A549 (cell line): ENCODE measurements around the gene KCTD5. TPM values are rescaled to one million over a fixed set of nuclear protein-coding genes. Genes with fewer than 3 reads are reported as not detected.
A peak's percentile ranks its signal among the peaks of the same experiment; 100 is the strongest.

Experiments
- ATAC-seq, 2 experiments: fragments of 200-7000 bp in 1 of 2; fragments of >200 bp in 1 of 2; cut with Nextera tagmentation in 1 of 2; cut with Tn5 transposase in 1 of 2; 3 replicates each; pipeline versions ENCODE4 v1.8.0 to v1.9.1; 2018 to 2020; ENCODE audit warnings: mild to moderate bottlenecking in 1 of 2, moderate library complexity in 1 of 2
- CTCF ChIA-PET: fragments of 300-600 bp; sonication (Branson Sonifier 250); formaldehyde crosslinking; extraction: SDS; loops from one replicate; lab custom pipeline; 2021; ENCODE audit warnings: antibody characterized with exemption, inconsistent platforms; lab: Yijun Ruan, JAX
- POLR2A ChIA-PET: fragments of 350-600 bp; formaldehyde crosslinking; extraction: SDS; loops from one replicate; lab custom pipeline; 2021; ENCODE audit warnings: antibody characterized with exemption, inconsistent platforms; lab: Yijun Ruan, JAX
- DNase-seq, 2 experiments: peaks; one replicate each; pipeline versions ENCODE4 v3.0.0 to v3.0.0-alpha.2; 2011 to 2016; ENCODE audit warnings: low read depth in 1 of 2, low spot score in 1 of 2
- FAIRE-seq: peaks from 2 replicates; lab custom pipeline; 2011; peaks lifted over from hg19 to GRCh38; lab: Jason Lieb, UNC
- H3K27ac ChIP-seq, 2 experiments: fragments of >200 bp; sonication (Bioruptor Twin); formaldehyde crosslinking; 3 replicates each; pipeline ENCODE4 v1.5.1; 2016 to 2017
- H3K4me1 ChIP-seq: fragments of >200 bp; sonication (Bioruptor Twin); formaldehyde crosslinking; 3 replicates; pipeline ENCODE4 v1.6.1; 2016
- H3K4me2 ChIP-seq: fragments of >200 bp; sonication (Bioruptor Twin); formaldehyde crosslinking; 3 replicates; pipeline ENCODE4 v1.6.1; 2016
- H3K4me3 ChIP-seq: fragments of >200 bp; sonication (Bioruptor Twin); formaldehyde crosslinking; 3 replicates; pipeline ENCODE4 v1.5.1; 2016
- H3K9me3 ChIP-seq: fragments of >200 bp; sonication (Bioruptor Twin); formaldehyde crosslinking; 3 replicates; pipeline ENCODE4 v1.6.1; 2016
- ATOH8 ChIP-seq: fragments of 250-450 bp; sonication (Bioruptor Pico); IDR thresholded peaks from 2 replicates; pipeline ENCODE4 v1.5.0; 2020; ENCODE audit warnings: low read depth, mild to moderate bottlenecking, moderate library complexity
- CBX2 ChIP-seq: fragments of 200-600 bp; sonication (generic); IDR thresholded peaks from 2 replicates; pipeline ENCODE4 v1.6.1; 2016; ENCODE audit warnings: low read depth, mild to moderate bottlenecking, borderline replicate concordance
- E2F6 ChIP-seq: IDR thresholded peaks from 2 replicates; pipeline ENCODE4 v1.6.1; 2012; ENCODE audit warnings: low read depth, borderline replicate concordance
- EHMT2 ChIP-seq: fragments of 200-600 bp; sonication (generic); IDR thresholded peaks from 2 replicates; pipeline ENCODE4 v1.6.1; 2016; ENCODE audit warnings: antibody characterized with exemption, low read depth, mild to moderate bottlenecking, moderate library complexity
- EP300 ChIP-seq, 2 experiments: fragments of >200 bp; sonication (Bioruptor Twin); formaldehyde crosslinking; IDR thresholded peaks; 2 replicates in 1 of 2; 3 replicates in 1 of 2; pipeline ENCODE4 v1.6.1; 2016 to 2017
- ESRRA ChIP-seq: fragments of 150-350 bp; IDR thresholded peaks from 2 replicates; pipeline ENCODE4 v1.6.1; 2014; ENCODE audit warnings: mild to moderate bottlenecking, low read length, borderline replicate concordance
- FOSB ChIP-seq: fragments of 250-450 bp; sonication (Bioruptor Pico); IDR thresholded peaks from 2 replicates; pipeline ENCODE4 v1.5.0; 2020; ENCODE audit warnings: mild to moderate bottlenecking, moderate library complexity
- FOSL2 ChIP-seq, 2 experiments: fragments of 450-650 bp in 1 of 2; fragments of >200 bp in 1 of 2; sonication (Bioruptor Twin) in 1 of 2; formaldehyde crosslinking; IDR thresholded peaks; 2 replicates each; pipeline versions ENCODE4 v1.5.0 to v1.6.1; 2016 to 2020; ENCODE audit warnings: mild to moderate bottlenecking in 1 of 2, moderate library complexity in 1 of 2
- GATA3 ChIP-seq: IDR thresholded peaks from 2 replicates; pipeline ENCODE4 v1.6.1; 2012; ENCODE audit warnings: borderline replicate concordance
- HDAC2 ChIP-seq: fragments of 200-600 bp; sonication (generic); IDR thresholded peaks from 2 replicates; pipeline ENCODE4 v1.6.1; 2016
- HES2 ChIP-seq: fragments of >200 bp; sonication (Bioruptor Twin); formaldehyde crosslinking; IDR thresholded peaks from 2 replicates; pipeline ENCODE4 v1.6.1; 2016
- HOXB5 ChIP-seq: fragments of 250-450 bp; sonication (Bioruptor Pico); IDR thresholded peaks from 2 replicates; pipeline ENCODE4 v1.5.0; 2020; ENCODE audit warnings: mild to moderate bottlenecking, moderate library complexity
- JUN ChIP-seq, 2 experiments: fragments of >200 bp; sonication (Bioruptor Twin); formaldehyde crosslinking; IDR thresholded peaks; 2 replicates in 1 of 2; 3 replicates in 1 of 2; pipeline ENCODE4 v1.6.1; 2016 to 2017
- KDM5A ChIP-seq: fragments of 200-600 bp; sonication (generic); IDR thresholded peaks from 2 replicates; pipeline ENCODE4 v1.6.1; 2016; ENCODE audit warnings: antibody characterized with exemption, mild to moderate bottlenecking
- MAFK ChIP-seq: fragments of 450-650 bp; IDR thresholded peaks from 2 replicates; pipeline ENCODE4 v1.6.1; 2014; ENCODE audit not compliant: partially characterized antibody
- MAX ChIP-seq: IDR thresholded peaks from 2 replicates; pipeline ENCODE4 v1.6.1; 2012
- MYC ChIP-seq: IDR thresholded peaks from 2 replicates; pipeline ENCODE4 v1.6.1; 2012; ENCODE audit warnings: mild to moderate bottlenecking, inconsistent platforms, low read length, improper control_type of control experiment, borderline replicate concordance
- NPAS2 ChIP-seq: fragments of 250-450 bp; sonication (Bioruptor Pico); IDR thresholded peaks from 2 replicates; pipeline ENCODE4 v1.8.0; 2022; ENCODE audit warnings: mild to moderate bottlenecking, moderate library complexity, borderline replicate concordance
- NR3C1 ChIP-seq: fragments of >200 bp; sonication (Bioruptor Twin); formaldehyde crosslinking; IDR thresholded peaks from 3 replicates; pipeline ENCODE4 v1.6.1; 2017
- RAD21 ChIP-seq, 2 experiments: fragments of >200 bp in 1 of 2; sonication (Bioruptor Twin) in 1 of 2; formaldehyde crosslinking in 1 of 2; IDR thresholded peaks in 1 of 2; conservative IDR thresholded peaks in 1 of 2; 2 replicates in 1 of 2; 3 replicates in 1 of 2; pipeline ENCODE4 v1.6.1; 2012 to 2018; ENCODE audit warnings: inconsistent platforms in 1 of 2
- SMC3 ChIP-seq: fragments of >200 bp; sonication (Bioruptor Twin); formaldehyde crosslinking; IDR thresholded peaks from 3 replicates; pipeline ENCODE4 v1.6.1; 2018; ENCODE audit warnings: inconsistent platforms
- USF2 ChIP-seq: fragments of 450-650 bp; IDR thresholded peaks from 2 replicates; pipeline ENCODE4 v1.6.1; 2014; ENCODE audit warnings: antibody characterized with exemption
- whole genome bisulfite sequencing: methylation state at CpG from one replicate; pipeline ENCODE4 v1.1.6; 2017; ENCODE audit errors: missing lambda C conversion rate; 5-methylcytosine and 5-hydroxymethylcytosine counted together
- polyA plus RNA-seq, 4 experiments: library from polyadenylated mRNA; depleted of rRNA in 3 of 4; stranded (reverse); fragments of >200 nt; fragmentation: RNase III in 1 of 4; extraction: RNeasy Plus Mini Kit Qiagen cat#74134 plus additional on column Dnase treatment in 1 of 4; gene quantifications; 2 replicates in 3 of 4; 3 replicates in 1 of 4; pipeline ENCODE4 v1.2.3, GENCODE V29; 2011 to 2017

The KCTD5 gene
- polyA plus RNA-seq, 2 of the 4 experiments (the other 2 are of a cell fraction), result 22.8 to 26.1 TPM

- POLR2A ChIA-PET, result interaction anchor here (0.6 to 1.7 kb wide), 13 partner anchors 10 to 153 kb away, joined by 3 to 13 read pairs (median 4); partner anchors contain the start of genes FLYWCH2, KCTD5 and PRSS27
- under 1% methylated on average over 31 of the region's 82 CpGs for WGBS
- Histone ChIP-seq H3K9me3 (peaks cover 5% of the 10 kb centered on the region; the same call in 1 of the 3 replicates), H3K27ac (peak overlapping the region; percentile 98 to 100), H3K4me2 (peak overlapping the region; percentile 94), H3K4me1 (peaks cover 33% of the 10 kb centered on the region), H3K4me3 (peak overlapping the region; percentile 75)
- peak; percentile 81 to 90 for DNase-seq
- TF ChIP-seq KDM5A, result no peak
- TF ChIP-seq EHMT2, result no peak
- no peak for TF ChIP-seq USF2
- no peak for TF ChIP-seq ESRRA
- no peak for TF ChIP-seq CBX2
- TF ChIP-seq FOSL2 (IDR thresholded peaks at IDR 0.05), result no peak
- 0 out of 2 replicates have a peak, but pooled peaks have one; percentile 1 for TF ChIP-seq FOSL2 (CRISPR knock-in tag; IDR thresholded peaks at IDR 0.05)
- peak in 1 of 2 experiments; percentile 70; a peak in 2 of 5 replicates for TF ChIP-seq JUN (IDR thresholded peaks at IDR 0.05)
- TF ChIP-seq HES2, result no peak
- TF ChIP-seq HOXB5 (CRISPR knock-in tag), result peak; percentile 58; the same call in 1 of the 2 replicates
- peak; percentile 16; the same call in 1 of the 3 replicates for TF ChIP-seq SMC3
- peak; percentile 92 for TF ChIP-seq MAX
- peak in 1 of 2 experiments; percentile 12; a peak in 1 of 5 replicates for TF ChIP-seq EP300 (IDR thresholded peaks at IDR 0.05)
- no peak for TF ChIP-seq NPAS2 (CRISPR knock-in tag)
- TF ChIP-seq MYC, result peak; percentile 92; the same call in 1 of the 2 replicates
- TF ChIP-seq HDAC2, result 0 out of 2 replicates have a peak, but pooled peaks have one; percentile 40
- TF ChIP-seq FOSB (CRISPR knock-in tag), result no peak
- TF ChIP-seq GATA3, result no peak
- TF ChIP-seq ATOH8, result 0 out of 2 replicates have a peak, but pooled peaks have one; percentile 48
- TF ChIP-seq RAD21 (conservative IDR thresholded peaks at IDR 0.05 in 1 of 2, IDR thresholded peaks at IDR 0.05 in 1 of 2), result 0 out of 5 replicates have a peak, but pooled peaks of 1 of the 2 experiments have one; percentile 13
- 0 out of 2 replicates have a peak, but pooled peaks have one; percentile 37 for TF ChIP-seq E2F6
- CTCF ChIA-PET, result interaction anchor here (0.9 to 2.2 kb wide), 8 partner anchors 9 to 115 kb away, joined by 3 to 9 read pairs (median 4); no protein-coding TSS in a partner anchor
- FAIRE-seq, result no peak
- ATAC-seq, result peak; percentile 71 to 75
These were observed 70.8 kb downstream of the KCTD5 start for GRCh38 chr16:2752850-2753732.

GRCh38 chr16:2753733-2754020 lies 71.4 kb downstream of the KCTD5 start:
- peak overlapping the region; percentile 98 to 100 for H3K27ac ChIP-seq
- H3K4me2 ChIP-seq, result peak overlapping the region; percentile 94
- DNase-seq, result no peak
- ChIA-PET CTCF (interaction anchor here (0.9 to 2.2 kb wide), 7 partner anchors 9 to 114 kb away, joined by 3 to 9 read pairs (median 4); no protein-coding TSS in a partner anchor), POLR2A (interaction anchor here (0.7 to 1.3 kb wide), 3 partner anchors 17 to 129 kb away, joined by 3 to 8 read pairs (median 6); partner anchors contain the start of genes FLYWCH2 and KCTD5)
- 1% methylated on average over 7 of the region's 7 CpGs for WGBS
- TF ChIP-seq EHMT2 (no peak), KDM5A (no peak), ATOH8 (no peak), NR3C1 (no peak), HDAC2 (no peak), NPAS2 (CRISPR knock-in tag) (no peak), GATA3 (no peak), MAFK (no peak)
- peaks cover 33% of the 10 kb centered on the region for H3K4me1 ChIP-seq
- H3K4me3 ChIP-seq, result peak overlapping the region; percentile 75
- no peak for FAIRE-seq
- ATAC-seq, result no peak
- peaks cover 5% of the 10 kb centered on the region; the same call in 1 of the 3 replicates for H3K9me3 ChIP-seq
